ENCODE measurements around the gene WDR93. TPM values are rescaled to one million over a fixed set of nuclear protein-coding genes. Genes with fewer than 3 reads are reported as not detected.

Gene WDR93
- total and polyA plus RNA-seq, 12 donors: 0.14 to 0.43 (median 0.36) TPM; not detected in 4

DNA sequence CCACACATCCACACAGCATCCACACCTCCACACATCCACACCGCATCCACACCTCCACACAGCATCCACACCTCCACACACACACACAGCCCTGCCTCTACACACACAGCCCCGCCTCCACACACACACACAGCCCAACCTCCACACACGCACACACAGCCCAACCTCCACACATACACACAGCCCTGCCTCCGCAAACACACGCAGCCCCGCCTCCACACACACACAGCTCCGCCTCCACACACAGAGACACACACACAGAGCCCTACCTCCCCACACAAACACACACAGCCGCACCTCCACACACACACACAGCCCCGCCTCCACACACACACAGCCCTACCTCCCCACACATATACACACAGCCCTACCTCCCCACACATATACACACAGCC lies 55.8 kb downstream of the WDR93 start:
- Histone ChIP-seq H3K27ac (no peak overlapping the region), H3K4me3 (no peak overlapping the region), H3K9me3 (replicated peaks in 1 of 3) (no peaks in the 10 kb centered on the region), H3K27me3 (no peaks in the 10 kb centered on the region), H3K4me1 (replicated peaks in 1 of 2) (peaks cover 3 to 12% of the 10 kb centered on the region in 2 donors), H3K36me3 (replicated peaks in 1 of 2) (no peaks in the 10 kb centered on the region)
- no peak for DNase-seq
- intact Hi-C loops (cut with DNase I): loop anchor here (10.0 kb wide), 2 partner anchors 102 to 338 kb away; no protein-coding TSS in a partner anchor
- WGBS, 4 donors: 70 to 89% (median 74%) methylated on average over 9 of the region's 9 CpGs
- no peak for TF ChIP-seq POLR2A (IDR thresholded peaks at IDR 0.05)
- TF ChIP-seq, protein P1, sequence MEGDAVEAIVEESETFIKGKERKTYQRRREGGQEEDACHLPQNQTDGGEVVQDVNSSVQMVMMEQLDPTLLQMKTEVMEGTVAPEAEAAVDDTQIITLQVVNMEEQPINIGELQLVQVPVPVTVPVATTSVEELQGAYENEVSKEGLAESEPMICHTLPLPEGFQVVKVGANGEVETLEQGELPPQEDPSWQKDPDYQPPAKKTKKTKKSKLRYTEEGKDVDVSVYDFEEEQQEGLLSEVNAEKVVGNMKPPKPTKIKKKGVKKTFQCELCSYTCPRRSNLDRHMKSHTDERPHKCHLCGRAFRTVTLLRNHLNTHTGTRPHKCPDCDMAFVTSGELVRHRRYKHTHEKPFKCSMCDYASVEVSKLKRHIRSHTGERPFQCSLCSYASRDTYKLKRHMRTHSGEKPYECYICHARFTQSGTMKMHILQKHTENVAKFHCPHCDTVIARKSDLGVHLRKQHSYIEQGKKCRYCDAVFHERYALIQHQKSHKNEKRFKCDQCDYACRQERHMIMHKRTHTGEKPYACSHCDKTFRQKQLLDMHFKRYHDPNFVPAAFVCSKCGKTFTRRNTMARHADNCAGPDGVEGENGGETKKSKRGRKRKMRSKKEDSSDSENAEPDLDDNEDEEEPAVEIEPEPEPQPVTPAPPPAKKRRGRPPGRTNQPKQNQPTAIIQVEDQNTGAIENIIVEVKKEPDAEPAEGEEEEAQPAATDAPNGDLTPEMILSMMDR (IDR thresholded peaks at IDR 0.05): no peak

DNA sequence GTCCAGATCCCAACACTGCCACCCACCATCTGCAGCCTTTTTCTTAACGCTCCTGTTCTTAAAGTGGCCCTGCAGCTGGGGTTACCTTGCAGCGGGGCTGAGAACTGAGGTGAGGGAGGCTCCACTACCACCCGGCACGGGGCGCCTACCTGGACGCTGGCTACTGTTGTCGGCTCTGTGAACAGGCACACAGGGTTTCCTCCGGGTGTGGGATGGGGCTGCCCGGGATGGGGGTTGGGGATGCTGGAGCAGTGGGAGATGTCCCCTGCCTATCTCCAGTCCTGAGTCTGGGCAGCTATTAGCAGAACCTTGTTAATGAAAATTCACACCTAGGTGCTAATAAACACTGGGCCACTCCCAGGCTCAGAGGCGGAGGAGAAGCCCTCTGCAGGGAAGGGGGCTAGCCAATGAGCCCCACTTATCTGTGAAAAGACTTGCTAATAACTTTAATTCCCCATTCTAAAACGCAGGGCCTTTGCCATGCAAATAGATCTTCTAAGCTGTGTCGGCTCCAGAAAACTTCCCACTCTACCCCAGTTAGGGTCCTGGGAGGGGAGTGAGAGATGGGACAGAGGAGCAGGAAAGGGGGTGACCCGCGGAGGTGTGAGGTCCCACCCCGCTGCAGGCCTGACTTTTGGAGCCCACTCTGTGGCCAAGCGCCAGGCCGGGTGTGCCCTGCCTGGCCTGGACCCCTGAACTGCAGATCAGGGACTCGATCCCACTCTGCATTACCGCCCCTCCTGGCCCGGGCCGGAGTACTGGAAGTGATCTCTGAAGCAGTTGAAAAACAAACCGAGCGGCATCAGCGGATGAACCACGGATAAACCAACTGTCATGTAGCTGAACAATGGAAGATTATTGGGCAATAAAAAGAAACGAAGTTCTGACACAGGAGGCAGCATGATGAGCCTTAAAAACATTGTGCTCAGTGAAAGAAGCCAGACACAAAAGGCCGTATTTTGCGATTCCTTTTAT lies 57.4 kb downstream of the WDR93 start:
- peaks cover 5 to 12% of the 10 kb centered on the region in 2 donors for H3K4me1 ChIP-seq (replicated peaks in 1 of 2)
- no peaks in the 10 kb centered on the region for H3K36me3 ChIP-seq (replicated peaks in 1 of 2)
- no peak for DNase-seq
- H3K9me3 ChIP-seq (replicated peaks in 1 of 3): no peaks in the 10 kb centered on the region
- intact Hi-C loops (cut with DNase I): loop anchor here (10.0 kb wide), 2 partner anchors 103 to 337 kb away; no protein-coding TSS in a partner anchor
- H3K27me3 ChIP-seq: no peaks in the 10 kb centered on the region
- 74 to 80% (median 77%) methylated on average over 25 to 28 of the region's 28 CpGs for WGBS, 4 donors
- no peak for TF ChIP-seq POLR2A (IDR thresholded peaks at IDR 0.05)
- TF ChIP-seq, protein P1 (IDR thresholded peaks at IDR 0.05): no peak
- no peak overlapping the region for H3K27ac ChIP-seq
- no peak overlapping the region for H3K4me3 ChIP-seq

DNA sequence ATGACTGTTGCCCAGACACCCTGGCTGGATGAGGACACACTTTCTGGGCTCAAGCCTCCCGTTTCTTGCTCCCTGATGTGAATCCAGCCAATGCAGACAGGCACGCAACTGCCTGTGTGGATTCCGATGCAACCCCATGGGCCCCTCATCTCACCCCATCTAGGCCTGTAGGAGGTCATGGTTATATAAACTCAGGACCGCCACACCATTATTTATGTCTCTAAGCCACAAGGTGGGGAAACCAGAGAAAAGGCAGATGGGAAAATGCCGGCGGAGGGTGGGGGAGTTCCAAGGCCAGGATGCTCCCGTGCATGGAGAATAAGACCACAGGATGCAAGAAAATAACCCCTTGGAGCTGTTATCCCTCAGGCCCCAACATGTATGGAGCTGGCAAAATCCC lies 58.4 kb downstream of the WDR93 start:
- TF ChIP-seq, protein P1 (IDR thresholded peaks at IDR 0.05): no peak
- no peak for TF ChIP-seq POLR2A (IDR thresholded peaks at IDR 0.05)
- H3K4me1 ChIP-seq (replicated peaks in 1 of 2): peaks cover 5 to 12% of the 10 kb centered on the region in 2 donors
- H3K9me3 ChIP-seq (replicated peaks in 1 of 3): no peaks in the 10 kb centered on the region
- no peak overlapping the region for H3K27ac ChIP-seq
- no peak for DNase-seq
- intact Hi-C loops (cut with DNase I): loop anchor here (10.0 kb wide), 2 partner anchors 104 to 336 kb away; no protein-coding TSS in a partner anchor
- H3K36me3 ChIP-seq (replicated peaks in 1 of 2): no peaks in the 10 kb centered on the region
- no peak overlapping the region for H3K4me3 ChIP-seq
- whole genome bisulfite sequencing, 4 donors: 88 to 97% (median 93%) methylated on average over 7 of the region's 7 CpGs
- no peaks in the 10 kb centered on the region for H3K27me3 ChIP-seq

DNA sequence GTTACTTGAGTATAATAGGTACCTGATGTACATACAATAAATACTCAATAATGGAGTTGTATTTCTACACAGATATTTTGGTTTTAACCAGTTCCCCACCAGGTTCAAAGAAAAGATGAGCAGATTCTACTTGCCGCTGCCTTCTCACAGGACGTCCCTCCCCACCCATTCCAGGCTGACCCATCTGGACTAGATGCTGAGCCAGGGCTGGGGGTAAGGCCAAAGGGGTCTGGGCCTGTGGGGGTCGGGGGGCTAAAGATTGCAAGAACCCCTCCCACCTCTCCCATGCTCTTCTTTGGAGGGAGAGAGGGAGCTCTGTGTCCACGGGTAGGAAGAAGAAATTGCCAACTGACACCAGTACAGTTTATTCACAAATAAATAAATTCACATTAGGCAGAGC lies 58.9 kb downstream of the WDR93 start:
- intact Hi-C loops (cut with DNase I): loop anchor here (10.0 kb wide), 2 partner anchors 105 to 335 kb away; no protein-coding TSS in a partner anchor
- H3K4me1 ChIP-seq (replicated peaks in 1 of 2): peaks cover 5 to 12% of the 10 kb centered on the region in 2 donors
- no peak for TF ChIP-seq POLR2A (IDR thresholded peaks at IDR 0.05)
- TF ChIP-seq, protein P1 (IDR thresholded peaks at IDR 0.05): no peak
- no peaks in the 10 kb centered on the region for H3K9me3 ChIP-seq (replicated peaks in 1 of 3)
- no peak for DNase-seq
- peak overlapping the region in 1 of 4 donors; percentile 59 for H3K4me3 ChIP-seq
- H3K27ac ChIP-seq: no peak overlapping the region
- H3K27me3 ChIP-seq: no peaks in the 10 kb centered on the region
- H3K36me3 ChIP-seq (replicated peaks in 1 of 2): no peaks in the 10 kb centered on the region
- 68 to 81% (median 75%) methylated on average over 4 of the region's 4 CpGs for WGBS, 4 donors

Measured in adrenal gland (tissue), 12 donors.